Effector memory CD4-positive, alpha-beta T cell (primary cell): ENCODE results near the gene SUGCT.

Source experiments
- DNase-seq, 3 donors: peaks; one replicate each; pipeline ENCODE4 v3.0.0-alpha.2; 2020
- H3K27ac ChIP-seq: 2 replicates; pipeline ENCODE4 v1.7.0; 2013; ENCODE audit warnings: mild to moderate bottlenecking, low read length, moderate library complexity; ENCODE audit not compliant: insufficient read depth, poor library complexity, severe bottlenecking
- H3K27me3 ChIP-seq: replicated peaks from 2 replicates; pipeline ENCODE4 v1.7.0; 2013; ENCODE audit warnings: mild to moderate bottlenecking, low read length; ENCODE audit not compliant: insufficient read depth, control insufficient read depth, poor library complexity, severe bottlenecking
- H3K36me3 ChIP-seq: 2 replicates; pipeline ENCODE4 v1.7.0; 2013; ENCODE audit warnings: mild to moderate bottlenecking, low read length, moderate library complexity; ENCODE audit not compliant: control insufficient read depth, insufficient read depth
- H3K4me1 ChIP-seq: 2 replicates; pipeline ENCODE4 v1.7.0; 2013; ENCODE audit warnings: low read length, mild to moderate bottlenecking; ENCODE audit not compliant: control insufficient read depth, insufficient read depth, poor library complexity, severe bottlenecking
- H3K4me3 ChIP-seq: 2 replicates; pipeline ENCODE4 v1.7.0; 2013; ENCODE audit warnings: low read length, low read depth, mild to moderate bottlenecking; ENCODE audit not compliant: insufficient read depth, poor library complexity, severe bottlenecking
- H3K9me3 ChIP-seq: 2 replicates; pipeline ENCODE4 v1.7.0; 2013; ENCODE audit warnings: mild to moderate bottlenecking, low read length, moderate library complexity; ENCODE audit not compliant: control insufficient read depth

The SUGCT gene

GRCh38 chr7:40536421-40536820 lies 401.6 kb downstream of the SUGCT start:
- Histone ChIP-seq H3K4me3 (no peak overlapping the region), H3K4me1 (no peaks in the 10 kb centered on the region), H3K9me3 (no peaks in the 10 kb centered on the region), H3K27me3 (no peaks in the 10 kb centered on the region), H3K27ac (no peak overlapping the region), H3K36me3 (no peaks in the 10 kb centered on the region)
- no peak for DNase-seq

DNA sequence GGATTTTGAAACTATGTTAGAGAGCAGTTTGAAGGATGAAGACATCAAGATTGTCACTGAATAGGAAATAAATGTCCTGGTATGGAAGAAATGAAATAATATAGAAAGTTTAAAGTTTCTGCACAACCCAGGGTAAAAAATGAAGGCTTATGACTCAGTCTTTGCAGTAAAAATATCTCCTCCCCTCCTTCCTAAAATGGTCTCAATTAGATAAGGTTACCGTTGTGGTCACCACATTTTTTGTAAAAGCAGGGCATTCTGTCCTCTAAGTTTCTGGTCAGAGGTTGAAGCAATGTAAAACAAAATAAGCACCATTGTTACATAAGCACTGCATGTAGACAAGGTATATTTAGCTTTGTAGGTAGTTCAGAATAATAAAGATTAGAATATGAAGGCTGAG lies 403.5 kb downstream of the SUGCT start:
- H3K4me1 ChIP-seq = no peaks in the 10 kb centered on the region
- no peaks in the 10 kb centered on the region for H3K36me3 ChIP-seq
- H3K27me3 ChIP-seq = no peaks in the 10 kb centered on the region
- no peak for DNase-seq
- H3K4me3 ChIP-seq = no peak overlapping the region
- no peaks in the 10 kb centered on the region for H3K9me3 ChIP-seq
- H3K27ac ChIP-seq = no peak overlapping the region

DNA sequence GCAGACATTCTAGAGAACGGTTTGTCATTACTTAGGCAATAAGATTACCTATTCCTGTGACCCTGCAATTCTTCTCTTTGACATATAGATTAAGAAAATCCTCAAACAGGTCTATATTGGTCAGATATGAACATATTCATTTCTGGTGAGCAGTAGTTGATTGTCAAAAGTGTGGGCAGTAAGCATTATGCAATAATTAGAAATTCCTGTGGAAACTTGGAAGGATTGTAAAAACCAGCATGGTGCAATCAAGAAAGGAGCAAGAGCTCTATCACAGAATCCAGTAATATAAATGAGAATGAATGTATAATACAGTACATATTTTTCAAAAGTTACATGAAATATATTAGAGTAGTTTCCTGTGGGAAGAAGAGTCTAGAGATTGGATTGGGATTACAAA lies 406.5 kb downstream of the SUGCT start:
- DNase-seq = no peak
- H3K27ac ChIP-seq = no peak overlapping the region
- H3K27me3 ChIP-seq = no peaks in the 10 kb centered on the region
- no peaks in the 10 kb centered on the region for H3K4me1 ChIP-seq
- no peaks in the 10 kb centered on the region for H3K9me3 ChIP-seq
- H3K36me3 ChIP-seq = no peaks in the 10 kb centered on the region
- H3K4me3 ChIP-seq = no peak overlapping the region

- Histone ChIP-seq H3K36me3 (no peaks in the 10 kb centered on the region), H3K27ac (no peak overlapping the region), H3K4me1 (no peaks in the 10 kb centered on the region), H3K9me3 (no peaks in the 10 kb centered on the region), H3K27me3 (no peaks in the 10 kb centered on the region), H3K4me3 (no peak overlapping the region)
- DNase-seq = no peak
Measured at GRCh38 chr7:40542982-40543741, 408.4 kb downstream of the SUGCT start.

DNA sequence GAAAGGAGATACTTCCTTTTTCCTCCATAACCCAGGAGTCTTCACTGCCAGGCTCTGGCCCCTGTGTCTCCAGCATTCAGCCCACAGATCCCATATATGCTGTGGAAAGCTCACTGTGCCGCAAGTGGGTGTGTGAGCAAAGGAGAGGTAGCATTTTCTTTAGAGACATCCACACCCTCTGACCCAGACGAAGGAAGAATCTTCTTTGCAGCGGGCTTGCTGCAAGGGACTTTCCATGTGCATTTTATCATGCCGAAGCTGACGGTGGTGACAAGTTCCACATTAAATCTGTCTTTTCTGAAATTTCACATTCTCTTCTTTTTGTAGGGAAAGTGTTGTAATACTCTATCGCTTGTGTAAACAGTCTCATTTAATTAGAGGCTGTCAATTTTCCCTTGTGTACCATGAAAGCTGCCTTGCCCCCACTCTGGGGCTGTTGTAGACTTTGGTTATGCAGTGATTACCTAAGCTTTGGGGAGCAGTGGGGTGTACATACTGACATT lies 409.5 kb downstream of the SUGCT start:
- Histone ChIP-seq H3K36me3 (no peaks in the 10 kb centered on the region), H3K27me3 (no peaks in the 10 kb centered on the region), H3K4me1 (no peaks in the 10 kb centered on the region), H3K4me3 (no peak overlapping the region), H3K27ac (no peak overlapping the region), H3K9me3 (no peaks in the 10 kb centered on the region)
- no peak for DNase-seq

- no peak for DNase-seq
- Histone ChIP-seq H3K27me3 (no peaks in the 10 kb centered on the region), H3K4me1 (no peaks in the 10 kb centered on the region)
Measured at GRCh38 chr7:40544871-40545303, 410.1 kb downstream of the SUGCT start.

DNA sequence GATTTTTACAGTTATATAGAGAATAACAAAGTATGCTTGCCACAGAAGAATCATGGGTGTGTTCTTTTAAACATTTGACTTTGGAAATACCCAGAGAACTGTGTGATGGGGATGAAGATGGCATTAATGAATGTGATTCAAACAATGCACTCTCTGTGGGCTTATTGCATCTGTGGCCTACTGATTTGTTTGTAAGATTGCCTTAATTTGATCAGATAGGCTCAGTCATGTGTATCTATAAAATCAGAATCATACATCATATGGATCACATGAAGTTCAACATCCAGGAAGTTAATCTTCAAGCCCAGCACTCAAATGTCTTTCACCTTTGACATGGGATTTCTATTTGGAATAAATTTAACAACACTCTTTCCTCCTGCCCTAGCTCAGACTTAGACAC lies 410.9 kb downstream of the SUGCT start:
- Histone ChIP-seq H3K9me3 (no peaks in the 10 kb centered on the region), H3K4me3 (no peak overlapping the region), H3K27me3 (no peaks in the 10 kb centered on the region), H3K4me1 (no peaks in the 10 kb centered on the region), H3K27ac (no peak overlapping the region), H3K36me3 (no peaks in the 10 kb centered on the region)
- no peak for DNase-seq

More at GRCh38 chr7:40544871-40545303, 410.1 kb downstream of the SUGCT start:
- Histone ChIP-seq H3K9me3 (no peaks in the 10 kb centered on the region), H3K4me3 (no peak overlapping the region), H3K27ac (no peak overlapping the region), H3K36me3 (no peaks in the 10 kb centered on the region)

DNA sequence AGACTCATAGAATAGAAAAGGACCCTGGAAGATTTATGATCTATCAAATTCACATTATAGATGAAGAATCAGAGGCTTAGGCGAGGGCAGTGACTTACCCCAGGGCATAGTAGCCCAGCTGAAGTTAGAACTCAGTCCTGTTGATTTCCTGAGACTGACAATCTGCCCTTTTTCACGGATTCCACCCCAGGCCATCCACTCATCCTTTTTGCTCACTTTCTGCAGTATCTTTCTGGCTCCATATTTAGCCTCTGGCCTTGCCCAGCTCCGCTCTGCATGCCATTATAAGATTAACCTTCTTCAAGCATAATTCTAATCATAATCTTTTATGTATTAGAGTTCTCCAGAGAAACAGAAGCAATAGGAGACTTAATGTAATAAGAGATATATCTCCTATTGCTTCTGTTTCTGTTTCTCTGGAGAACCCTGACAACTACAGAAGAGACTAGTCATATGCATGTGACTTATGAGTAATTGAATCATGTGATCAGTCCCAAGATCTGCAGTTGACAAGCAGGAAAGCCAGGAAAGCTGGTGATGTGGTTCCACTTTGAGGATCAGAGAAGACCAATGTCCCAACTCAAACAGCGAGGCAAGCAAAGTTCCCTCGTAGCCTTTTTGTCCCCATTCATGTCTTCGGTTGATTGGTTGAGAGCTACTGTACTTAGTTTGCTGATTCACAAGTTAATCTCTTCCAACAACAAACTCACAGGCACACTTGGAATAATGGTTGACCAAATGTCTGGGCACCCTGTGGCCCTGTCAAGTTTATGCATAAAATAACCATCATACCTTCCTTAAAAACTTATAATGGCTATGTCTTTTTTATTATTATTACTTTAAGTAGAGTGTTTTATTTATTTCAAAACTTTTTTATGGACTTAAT lies 412.1 kb downstream of the SUGCT start:
- Histone ChIP-seq H3K4me3 (no peak overlapping the region), H3K36me3 (no peaks in the 10 kb centered on the region), H3K27ac (no peak overlapping the region), H3K27me3 (no peaks in the 10 kb centered on the region), H3K9me3 (no peaks in the 10 kb centered on the region), H3K4me1 (no peaks in the 10 kb centered on the region)
- DNase-seq = no peak

- no peak for DNase-seq
- Histone ChIP-seq H3K27ac (no peak overlapping the region), H3K4me3 (no peak overlapping the region), H3K36me3 (no peaks in the 10 kb centered on the region), H3K4me1 (no peaks in the 10 kb centered on the region), H3K9me3 (no peaks in the 10 kb centered on the region), H3K27me3 (no peaks in the 10 kb centered on the region)
Measured at GRCh38 chr7:40549372-40550039, 414.7 kb downstream of the SUGCT start.
